Ishikawa (cell line): ENCODE results near the gene KCNJ1.

Experiments used
- CEBPB ChIP-seq: IDR thresholded peaks from 2 replicates; pipeline ENCODE4 v1.6.1; 2012
- CREB1 ChIP-seq: IDR thresholded peaks from 2 replicates; pipeline ENCODE4 v1.6.1; 2012; ENCODE audit warnings: low read depth
- EGR1 ChIP-seq: IDR thresholded peaks from 2 replicates; pipeline ENCODE4 v1.6.1; 2012
- EP300 ChIP-seq: IDR thresholded peaks from 2 replicates; pipeline ENCODE4 v1.6.1; 2012; ENCODE audit warnings: borderline replicate concordance
- FOXM1 ChIP-seq: IDR thresholded peaks from 2 replicates; pipeline ENCODE4 v1.6.1; 2012; ENCODE audit warnings: low read depth, borderline replicate concordance
- MAX ChIP-seq: IDR thresholded peaks from 2 replicates; pipeline ENCODE4 v1.6.1; 2012
- NFIC ChIP-seq: IDR thresholded peaks from 2 replicates; pipeline ENCODE4 v1.6.1; 2012
- RAD21 ChIP-seq: IDR thresholded peaks from 2 replicates; pipeline ENCODE4 v1.6.1; 2012; ENCODE audit warnings: low read depth
- REST ChIP-seq: IDR thresholded peaks from 2 replicates; pipeline ENCODE4 v1.6.1; 2012; ENCODE audit warnings: low read depth, mild to moderate bottlenecking
- TAF1 ChIP-seq: IDR thresholded peaks from 2 replicates; pipeline ENCODE4 v1.6.1; 2012; ENCODE audit warnings: low read depth, mild to moderate bottlenecking
- TCF12 ChIP-seq: IDR thresholded peaks from 2 replicates; pipeline ENCODE4 v1.6.1; 2012; ENCODE audit warnings: low read depth
- TEAD4 ChIP-seq: IDR thresholded peaks from 2 replicates; pipeline ENCODE4 v1.6.1; 2012
- USF1 ChIP-seq: IDR thresholded peaks from 2 replicates; pipeline ENCODE4 v1.6.1; 2012
- YY1 ChIP-seq: IDR thresholded peaks from 2 replicates; pipeline ENCODE4 v1.6.1; 2012; ENCODE audit warnings: low read depth
- ZBTB7A ChIP-seq: IDR thresholded peaks from 2 replicates; pipeline ENCODE4 v1.6.1; 2012; ENCODE audit warnings: low read depth

The KCNJ1 gene

GRCh38 chr11:128839081-128839480 is 28.0 kb downstream of the KCNJ1 start:
- TF ChIP-seq EP300: no peak
- no peak for TF ChIP-seq TAF1
- no peak for TF ChIP-seq USF1
- no peak for TF ChIP-seq YY1
- TF ChIP-seq TEAD4: no peak
- TF ChIP-seq FOXM1: no peak
- TF ChIP-seq TCF12: no peak
- no peak for TF ChIP-seq CREB1
- TF ChIP-seq NFIC: no peak
- no peak for TF ChIP-seq CEBPB
- no peak for TF ChIP-seq ZBTB7A
- TF ChIP-seq EGR1: no peak
- no peak for TF ChIP-seq RAD21
- no peak for TF ChIP-seq MAX
- no peak for TF ChIP-seq REST

- TF ChIP-seq YY1 (no peak), TEAD4 (no peak), EP300 (no peak), CREB1 (no peak), ZBTB7A (no peak), NFIC (no peak), EGR1 (no peak), USF1 (no peak), FOXM1 (no peak), REST (no peak), TCF12 (no peak), CEBPB (no peak), RAD21 (no peak), TAF1 (no peak), MAX (no peak)
Measured at GRCh38 chr11:128837627-128838026, 29.5 kb downstream of the KCNJ1 start.

GRCh38 chr11:128835741-128836430 is 31.2 kb downstream of the KCNJ1 start:
- TF ChIP-seq FOXM1 (no peak), RAD21 (no peak)

- no peak for TF ChIP-seq ZBTB7A
- no peak for TF ChIP-seq USF1
- no peak for TF ChIP-seq NFIC
- no peak for TF ChIP-seq YY1
- TF ChIP-seq MAX: no peak
- no peak for TF ChIP-seq TCF12
- TF ChIP-seq EGR1: no peak
- no peak for TF ChIP-seq REST
- TF ChIP-seq RAD21: no peak
- no peak for TF ChIP-seq EP300
- no peak for TF ChIP-seq TEAD4
- no peak for TF ChIP-seq CEBPB
- TF ChIP-seq FOXM1: no peak
- no peak for TF ChIP-seq CREB1
Measured at GRCh38 chr11:128834157-128834556, 32.9 kb downstream of the KCNJ1 start.
